H9 (cell line): ENCODE results near the gene SLC15A5. TPM values are rescaled to one million over a fixed set of nuclear protein-coding genes. Genes with fewer than 3 reads are reported as not detected.

Experiments used
- DNase-seq: peaks from one replicate; pipeline ENCODE4 v3.0.0-alpha.2; 2017
- H2AFZ ChIP-seq: one replicate; pipeline ENCODE4 v1.6.1; 2013; ENCODE audit warnings: mild to moderate bottlenecking, low read length, control low read depth, moderate library complexity
- H2AK5ac ChIP-seq: 2 replicates; pipeline ENCODE4 v1.6.1; 2013; ENCODE audit warnings: low read length, control low read depth, mixed read lengths; ENCODE audit not compliant: insufficient read length
- H2BK120ac ChIP-seq: one replicate; pipeline ENCODE4 v1.6.1; 2013; ENCODE audit warnings: low read depth, mild to moderate bottlenecking, low read length, control low read depth, inconsistent platforms; ENCODE audit not compliant: poor library complexity, severe bottlenecking
- H2BK12ac ChIP-seq: 2 replicates; pipeline ENCODE4 v1.6.1; 2013; ENCODE audit warnings: low read length, control low read depth, mixed read lengths, low read depth; ENCODE audit not compliant: insufficient read length
- H2BK15ac ChIP-seq: 2 replicates; pipeline ENCODE4 v1.6.1; 2013; ENCODE audit warnings: low read depth, low read length, control low read depth
- H2BK20ac ChIP-seq: one replicate; pipeline ENCODE4 v1.6.1; 2013; ENCODE audit warnings: low read depth, mild to moderate bottlenecking, low read length, control low read depth, inconsistent platforms; ENCODE audit not compliant: poor library complexity, severe bottlenecking
- H2BK5ac ChIP-seq: 2 replicates; pipeline ENCODE4 v1.6.1; 2013; ENCODE audit warnings: low read length, control low read depth, mixed read lengths; ENCODE audit not compliant: insufficient read length
- H3K14ac ChIP-seq: 2 replicates; pipeline ENCODE4 v1.6.1; 2013; ENCODE audit warnings: low read length, control low read depth; ENCODE audit not compliant: insufficient read depth
- H3K18ac ChIP-seq: 2 replicates; pipeline ENCODE4 v1.6.1; 2013; ENCODE audit warnings: low read depth, mild to moderate bottlenecking, mixed read lengths, low read length, control low read depth; ENCODE audit not compliant: insufficient read length
- H3K23ac ChIP-seq: 2 replicates; pipeline ENCODE4 v1.6.1; 2013; ENCODE audit warnings: low read length, control low read depth, mixed read lengths, low read depth; ENCODE audit not compliant: insufficient read length
- H3K23me2 ChIP-seq: 2 replicates; pipeline ENCODE4 v1.6.1; 2013; ENCODE audit warnings: low read depth, mild to moderate bottlenecking, mixed read lengths, low read length, control low read depth; ENCODE audit not compliant: insufficient read length, poor library complexity, severe bottlenecking
- H3K27ac ChIP-seq: 2 replicates; pipeline ENCODE4 v1.5.1; 2013; ENCODE audit warnings: low read length, control low read depth, mixed read lengths, low read depth; ENCODE audit not compliant: insufficient read length
- H3K27me3 ChIP-seq: 2 replicates; pipeline ENCODE4 v1.6.1; 2013; ENCODE audit warnings: low read length, control low read depth, inconsistent platforms; ENCODE audit not compliant: insufficient read depth
- H3K4ac ChIP-seq: 2 replicates; pipeline ENCODE4 v1.6.1; 2013; ENCODE audit warnings: low read depth, mild to moderate bottlenecking, control low read depth, inconsistent platforms, low read length, moderate library complexity
- H3K4me1 ChIP-seq: 2 replicates; pipeline ENCODE4 v1.6.1; 2013; ENCODE audit warnings: low read length, control low read depth, inconsistent platforms; ENCODE audit not compliant: insufficient read depth
- H3K4me2 ChIP-seq: 2 replicates; pipeline ENCODE4 v1.6.1; 2013; ENCODE audit warnings: low read length, control low read depth, mixed read lengths; ENCODE audit not compliant: insufficient read length, insufficient read depth
- H3K56ac ChIP-seq: 2 replicates; pipeline ENCODE4 v1.6.1; 2013; ENCODE audit warnings: low read depth, mild to moderate bottlenecking, mixed read lengths, low read length, control low read depth; ENCODE audit not compliant: insufficient read length
- H3K79me1 ChIP-seq: 2 replicates; pipeline ENCODE4 v1.6.1; 2013; ENCODE audit warnings: low read depth, mild to moderate bottlenecking, moderate library complexity, low read length, control low read depth, inconsistent platforms; ENCODE audit not compliant: insufficient read depth, poor library complexity, severe bottlenecking
- H3K79me2 ChIP-seq: 2 replicates; pipeline ENCODE4 v1.6.1; 2013; ENCODE audit warnings: low read length, control low read depth, inconsistent platforms; ENCODE audit not compliant: insufficient read depth
- H3K9ac ChIP-seq: 2 replicates; pipeline ENCODE4 v1.6.1; 2013; ENCODE audit warnings: low read length, control low read depth, mixed read lengths; ENCODE audit not compliant: insufficient read length; ENCODE audit errors: extremely low read depth
- H3K9me3 ChIP-seq: one replicate; pipeline ENCODE4 v1.6.1; 2013; ENCODE audit warnings: low read depth, low read length, inconsistent platforms; ENCODE audit not compliant: control insufficient read depth
- H3T11ph ChIP-seq: one replicate; pipeline ENCODE4 v1.6.1; 2013; ENCODE audit warnings: mild to moderate bottlenecking, low read length, control low read depth, inconsistent platforms
- H4K20me1 ChIP-seq: one replicate; pipeline ENCODE4 v1.6.1; 2013; ENCODE audit not compliant: control insufficient read depth, insufficient read length, insufficient read depth
- H4K5ac ChIP-seq: 2 replicates; pipeline ENCODE4 v1.6.1; 2013; ENCODE audit warnings: low read depth, mild to moderate bottlenecking, mixed read lengths, low read length, control low read depth; ENCODE audit not compliant: insufficient read length
- H4K8ac ChIP-seq: replicated peaks from 2 replicates; pipeline ENCODE4 v1.6.1; 2013; ENCODE audit warnings: low read length, control low read depth, mixed read lengths, low read depth; ENCODE audit not compliant: insufficient read length
- H4K91ac ChIP-seq: 2 replicates; pipeline ENCODE4 v1.6.1; 2013; ENCODE audit warnings: low read depth, mild to moderate bottlenecking, moderate library complexity, mixed read lengths, low read length, control low read depth; ENCODE audit not compliant: insufficient read length
- H3K27ac Mint-ChIP-seq, 3 experiments: 2 replicates in 2 of 3; 3 replicates in 1 of 3; pipeline ENCODE4 v1.8.0; 2020 to 2021; ENCODE audit warnings: mixed read lengths in 3 of 3, mild to moderate bottlenecking in 1 of 3, moderate library complexity in 1 of 3
- H3K27me3 Mint-ChIP-seq: 2 replicates; pipeline ENCODE4 v1.8.0; 2021; ENCODE audit warnings: low read depth, mild to moderate bottlenecking, moderate library complexity, mixed read lengths
- H3K36me3 Mint-ChIP-seq, 3 experiments: 2 replicates in 2 of 3; 3 replicates in 1 of 3; pipeline ENCODE4 v1.8.0; 2020 to 2021; ENCODE audit warnings: low read depth in 3 of 3, mixed read lengths in 3 of 3; ENCODE audit not compliant: insufficient read depth in 1 of 3
- H3K4me1 Mint-ChIP-seq, 2 experiments: 2 replicates each; pipeline ENCODE4 v1.8.0; 2020; ENCODE audit warnings: mixed read lengths in 2 of 2
- H3K4me3 Mint-ChIP-seq, 2 experiments: 2 replicates in 1 of 2; 3 replicates in 1 of 2; pipeline ENCODE4 v1.8.0; 2020 to 2021; ENCODE audit warnings: mild to moderate bottlenecking in 2 of 2, mixed read lengths in 2 of 2, moderate library complexity in 1 of 2
- H3K9me3 Mint-ChIP-seq, 2 experiments: 2 replicates in 1 of 2; 3 replicates in 1 of 2; pipeline ENCODE4 v1.8.0; 2020; ENCODE audit warnings: mild to moderate bottlenecking in 2 of 2, mixed read lengths in 2 of 2, moderate library complexity in 1 of 2
- CTCF ChIP-seq: fragments of 200-600 bp; sonication (generic); conservative IDR thresholded peaks from 3 replicates; pipeline ENCODE4 v1.8.0; 2021; ENCODE audit warnings: antibody characterized with exemption, mild to moderate bottlenecking
- WGBS: extraction: QIAGEN DNeasy Blood & Tissue Kit; methylation state at CpG from one replicate; pipeline ENCODE4 v1.1.7; 2013; ENCODE audit warnings: missing lambda C conversion rate, low lambda C conversion rate, mixed read lengths; ENCODE audit not compliant: insufficient read length; ENCODE audit errors: extremely low coverage; 5-methylcytosine and 5-hydroxymethylcytosine counted together
- total RNA-seq: library from RNA; stranded (reverse); gene quantifications from 2 replicates; pipeline ENCODE4 v1.2.1, GENCODE V29; 2021

The SLC15A5 gene
- total RNA-seq, 1 experiment from 2014 or later, result not detected

- Histone ChIP-seq H2BK5ac (no peak overlapping the region), H3K18ac (no peak overlapping the region), H3K56ac (no peak overlapping the region), H3K4ac (no peak overlapping the region), H2AFZ (no peak overlapping the region), H3K27me3 (no peaks in the 10 kb centered on the region), H3K23ac (no peak overlapping the region), H4K20me1 (no peaks in the 10 kb centered on the region), H3K27ac (no peak overlapping the region), H2BK12ac (no peak overlapping the region), H3K4me2 (no peak overlapping the region), H2BK20ac (no peak overlapping the region), H4K8ac (no peak overlapping the region), H3T11ph (no peak overlapping the region), H2BK120ac (no peak overlapping the region), H2BK15ac (no peak overlapping the region), H2AK5ac (no peak overlapping the region), H3K4me1 (no peaks in the 10 kb centered on the region), H3K9me3 (no peaks in the 10 kb centered on the region), H3K79me2 (no peaks in the 10 kb centered on the region), H3K79me1 (no peaks in the 10 kb centered on the region), H3K23me2 (no peaks in the 10 kb centered on the region), H3K14ac (no peak overlapping the region), H4K5ac (no peak overlapping the region), H3K9ac (no peak overlapping the region), H4K91ac (no peak overlapping the region)
- Mint-ChIP-seq H3K4me1 (no peaks in the 10 kb centered on the region), H3K4me3 (no peak overlapping the region), H3K9me3 (no peaks in the 10 kb centered on the region), H3K27ac (no peak overlapping the region), H3K27me3 (no peaks in the 10 kb centered on the region), H3K36me3 (no peaks in the 10 kb centered on the region)
- WGBS, result no CpG with 5 or more reads among the region's 2 CpGs
- no peak for DNase-seq
- TF ChIP-seq CTCF, result no peak
These were observed 55.7 kb downstream of the SLC15A5 start for GRCh38 chr12:16221776-16222175.
